AG09319 (cell line): ENCODE results near the gene DLGAP5.
A peak's percentile ranks its signal among the peaks of the same experiment; 100 is the strongest.

ENCODE experiments used
- DNase-seq: peaks from one replicate; pipeline ENCODE4 v3.0.0-alpha.2; 2010; ENCODE audit warnings: low read depth; ENCODE audit errors: extremely low read depth
- TF ChIP-seq, protein P1 (sequence below): IDR thresholded peaks from 2 replicates; pipeline ENCODE4 v1.5.1; 2011; ENCODE audit warnings: low read depth, mild to moderate bottlenecking, inconsistent platforms, low read length, moderate library complexity

The DLGAP5 gene

DNA sequence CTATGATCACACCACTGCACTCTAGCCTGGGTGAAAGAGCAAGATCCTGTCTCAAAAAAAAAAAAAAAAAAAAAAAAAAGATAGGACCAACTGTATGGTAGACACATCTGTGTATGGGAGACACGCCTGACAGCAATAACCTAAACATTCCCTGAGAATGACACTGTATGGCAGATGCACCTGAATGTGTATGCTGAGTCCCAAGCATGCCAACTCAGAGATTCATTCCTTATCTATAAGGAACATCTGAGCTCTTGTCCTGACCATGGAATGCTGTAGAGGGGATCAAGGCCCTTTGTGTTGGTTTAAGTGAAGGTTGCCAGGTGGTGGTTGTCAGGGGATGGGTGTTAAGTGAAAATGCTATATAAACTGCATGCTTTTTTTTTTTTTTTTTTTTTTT, 81.5 kb downstream of the DLGAP5 start:
- TF ChIP-seq, protein P1, sequence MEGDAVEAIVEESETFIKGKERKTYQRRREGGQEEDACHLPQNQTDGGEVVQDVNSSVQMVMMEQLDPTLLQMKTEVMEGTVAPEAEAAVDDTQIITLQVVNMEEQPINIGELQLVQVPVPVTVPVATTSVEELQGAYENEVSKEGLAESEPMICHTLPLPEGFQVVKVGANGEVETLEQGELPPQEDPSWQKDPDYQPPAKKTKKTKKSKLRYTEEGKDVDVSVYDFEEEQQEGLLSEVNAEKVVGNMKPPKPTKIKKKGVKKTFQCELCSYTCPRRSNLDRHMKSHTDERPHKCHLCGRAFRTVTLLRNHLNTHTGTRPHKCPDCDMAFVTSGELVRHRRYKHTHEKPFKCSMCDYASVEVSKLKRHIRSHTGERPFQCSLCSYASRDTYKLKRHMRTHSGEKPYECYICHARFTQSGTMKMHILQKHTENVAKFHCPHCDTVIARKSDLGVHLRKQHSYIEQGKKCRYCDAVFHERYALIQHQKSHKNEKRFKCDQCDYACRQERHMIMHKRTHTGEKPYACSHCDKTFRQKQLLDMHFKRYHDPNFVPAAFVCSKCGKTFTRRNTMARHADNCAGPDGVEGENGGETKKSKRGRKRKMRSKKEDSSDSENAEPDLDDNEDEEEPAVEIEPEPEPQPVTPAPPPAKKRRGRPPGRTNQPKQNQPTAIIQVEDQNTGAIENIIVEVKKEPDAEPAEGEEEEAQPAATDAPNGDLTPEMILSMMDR = no peak
- DNase-seq = no peak

DNA sequence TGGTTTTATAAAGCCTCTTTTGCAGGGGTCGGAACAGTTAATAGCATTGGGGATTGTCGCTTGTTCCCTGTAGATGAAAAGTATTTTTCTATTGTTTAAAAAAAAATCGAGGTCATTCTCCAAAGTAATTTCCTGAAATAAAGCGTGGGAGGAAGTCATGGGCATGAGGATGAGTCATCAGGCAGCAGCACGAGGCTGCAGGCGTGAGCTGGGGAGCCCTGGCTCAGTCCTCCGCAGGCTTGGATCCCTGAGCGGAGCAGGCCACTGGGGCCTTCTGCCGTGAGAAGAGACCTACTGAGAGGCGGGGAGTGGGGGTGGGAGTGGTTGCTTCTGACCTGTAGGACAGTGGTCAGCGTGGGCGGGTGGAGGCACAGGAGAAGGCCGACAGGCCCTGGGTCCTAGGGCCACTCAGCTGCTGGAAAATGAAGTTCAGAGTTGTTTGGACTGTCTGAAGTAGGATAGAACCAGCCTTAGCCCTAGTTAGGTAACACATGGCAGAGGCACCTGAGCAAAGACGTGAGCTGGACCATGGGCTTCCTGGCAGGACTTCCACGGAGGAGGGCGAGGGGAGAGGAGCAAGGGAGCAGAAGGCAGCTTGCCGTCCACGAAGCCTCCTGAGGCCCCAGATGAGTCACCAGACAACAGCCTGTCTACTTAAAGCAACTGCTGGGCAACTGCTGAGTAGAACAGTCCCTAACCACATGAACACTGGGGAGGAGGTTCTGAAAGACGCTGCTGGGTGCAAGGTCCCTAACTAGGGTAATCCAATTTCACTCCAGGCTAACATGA, 83.4 kb downstream of the DLGAP5 start:
- TF ChIP-seq, protein P1 = no peak
- peak; percentile 96 for DNase-seq

DNA sequence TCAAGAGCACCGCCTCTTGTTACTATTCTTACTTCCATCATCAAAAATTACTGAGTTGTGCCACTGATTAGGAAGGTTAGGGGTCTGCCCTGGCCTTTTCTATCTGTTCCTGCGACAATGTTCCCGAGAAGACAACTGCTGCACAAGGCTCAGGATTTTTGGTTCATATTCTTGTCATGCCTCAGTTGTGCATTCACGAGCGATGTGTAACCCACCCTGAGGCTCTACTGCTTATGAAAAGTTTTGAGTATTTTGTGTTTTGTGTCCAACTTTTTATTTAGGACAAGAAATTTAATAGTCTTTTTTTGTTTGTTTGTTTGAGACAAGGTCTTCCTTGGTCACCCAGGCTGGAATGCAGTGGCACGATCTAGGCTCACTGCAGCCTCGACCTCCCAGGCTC, 85.4 kb downstream of the DLGAP5 start:
- TF ChIP-seq, protein P1 = no peak

DNA sequence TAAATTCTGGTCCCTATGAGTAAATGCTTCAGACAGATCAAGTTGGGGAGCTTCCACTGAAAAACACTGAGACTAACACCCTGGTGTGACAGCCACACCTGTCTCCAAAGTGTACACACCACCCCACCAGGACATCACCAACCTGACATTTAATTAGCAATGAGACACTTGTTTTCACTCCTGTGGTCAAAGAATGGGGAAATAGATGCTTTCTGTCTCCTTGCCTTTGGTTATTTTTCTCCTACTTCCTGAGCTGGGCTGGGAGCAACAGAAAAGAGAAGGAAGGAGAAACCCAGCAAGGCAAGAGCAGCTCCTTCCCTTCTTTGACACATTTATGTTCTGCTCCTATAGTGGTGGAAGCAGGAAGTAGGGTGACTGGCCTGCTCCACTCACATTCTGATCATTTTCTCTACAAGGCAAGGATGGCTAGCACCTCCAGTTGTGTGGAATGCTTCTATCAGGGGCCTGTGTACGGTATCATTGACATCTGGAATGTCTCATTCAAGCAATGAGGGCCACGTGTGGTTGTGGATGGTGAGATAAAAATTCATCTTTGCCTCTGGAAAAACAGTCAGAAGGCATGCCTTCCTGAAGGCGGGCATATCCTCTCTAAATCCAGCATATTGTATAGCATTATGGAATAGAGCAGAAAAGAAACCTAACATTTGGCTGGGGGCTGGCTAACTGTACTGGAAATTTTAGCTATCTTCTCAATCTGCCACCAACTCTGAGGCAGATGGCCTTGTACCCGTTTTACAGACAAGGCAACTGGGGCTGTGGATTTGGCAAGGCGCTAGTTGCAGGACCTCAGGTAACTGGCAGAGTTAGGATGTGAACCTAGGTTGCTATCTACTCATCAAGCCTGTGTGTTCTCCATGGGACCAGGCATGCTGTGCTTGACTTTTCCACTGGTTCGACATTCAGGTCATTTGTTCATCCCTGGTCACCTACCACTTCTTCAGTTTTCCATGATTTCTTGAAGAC, 87.1 kb downstream of the DLGAP5 start:
- TF ChIP-seq, protein P1 = no peak
- no peak for DNase-seq

More for the DNA sequence above, 85.4 kb downstream of the DLGAP5 start:
- DNase-seq = no peak

DNA sequence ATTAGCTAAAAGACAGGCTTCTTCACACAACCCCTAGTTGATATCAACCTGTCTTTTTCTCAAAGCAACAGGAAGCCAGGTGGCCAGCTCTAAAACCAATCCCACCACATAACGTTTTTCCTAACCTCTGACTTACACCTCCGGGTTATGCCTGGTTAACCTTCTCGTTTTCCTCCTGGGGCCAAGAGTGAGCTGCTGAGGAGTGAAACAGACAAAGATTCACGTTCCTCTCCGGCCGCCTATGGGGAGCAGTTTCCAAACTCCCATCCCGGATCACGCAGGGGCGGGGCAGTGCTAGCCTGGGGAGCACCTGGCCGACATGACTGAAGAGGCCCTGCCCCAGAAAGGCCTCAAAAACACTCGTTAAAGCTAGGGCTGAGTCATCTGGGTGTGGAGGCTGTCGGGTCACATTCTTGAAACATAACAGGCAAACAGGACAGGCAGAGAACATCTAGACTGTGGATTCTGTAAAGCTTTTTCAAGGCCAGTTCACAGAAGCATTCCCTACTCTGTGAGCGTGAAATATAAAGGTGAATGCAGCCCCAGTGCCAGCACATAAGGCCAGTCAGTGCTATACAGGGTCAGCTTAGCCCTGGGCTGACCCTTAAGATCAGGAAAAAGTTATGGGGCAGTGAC, 88.3 kb downstream of the DLGAP5 start:
- peak; percentile 70 for DNase-seq
- TF ChIP-seq, protein P1 = no peak

DNA sequence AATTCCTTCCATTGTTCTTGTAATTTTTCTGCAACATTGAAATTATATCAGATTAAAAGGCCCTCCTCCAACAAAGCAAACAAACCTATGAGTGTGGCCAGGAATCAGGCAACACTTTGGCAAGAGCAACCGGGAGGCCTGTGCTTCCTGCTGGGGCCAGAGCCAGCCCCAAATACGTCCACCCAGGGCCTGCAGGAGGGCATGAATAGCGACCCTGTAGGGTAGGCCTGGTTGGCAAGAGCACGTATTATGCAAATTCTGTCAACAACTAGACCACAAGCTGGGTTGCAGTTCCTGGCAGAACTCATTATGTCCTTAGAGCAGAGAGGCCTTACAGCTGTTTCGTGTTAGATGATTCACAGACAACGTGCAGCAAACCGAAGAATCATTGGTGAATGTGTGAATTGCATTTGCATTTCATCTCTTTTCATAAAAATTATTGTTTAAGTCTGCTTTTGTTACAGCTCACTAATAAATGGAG, 89.2 kb downstream of the DLGAP5 start:
- DNase-seq = peak; percentile 100
- TF ChIP-seq, protein P1 = no peak; the same call in 1 of the 2 replicates
